LNCaP clone FGC (cell line): ENCODE data around the gene FGF18.
"Not testable (repeated sequence)": the region's sequence is repeated elsewhere in the genome, so short reads cannot be mapped to it uniquely, and the experiment has no call there.

Source experiments
- DNase-seq: peaks from one replicate; pipeline ENCODE4 v3.0.0-alpha.2; 2011; ENCODE audit warnings: low read depth
- H3K4me3 ChIP-seq: 2 replicates; pipeline ENCODE4 v1.5.1; 2011; ENCODE audit warnings: mild to moderate bottlenecking, low read depth, low read length, control low read depth
- CTCF ChIP-seq: IDR thresholded peaks from 2 replicates; pipeline ENCODE4 v1.5.1; 2012; ENCODE audit warnings: mild to moderate bottlenecking; ENCODE audit not compliant: control insufficient read depth, insufficient read depth; ENCODE audit errors: extremely low read depth

The FGF18 gene

GRCh38 chr5:171494452-171495121 lies 75.1 kb downstream of the FGF18 start:
- DNase-seq = no peak
- no peak for TF ChIP-seq CTCF
- no peak overlapping the region for H3K4me3 ChIP-seq

GRCh38 chr5:171495122-171495700 lies 75.8 kb downstream of the FGF18 start:
- no peak overlapping the region for H3K4me3 ChIP-seq
- no peak for TF ChIP-seq CTCF
- DNase-seq = no peak

GRCh38 chr5:171496456-171496855 lies 77.0 kb downstream of the FGF18 start:
- no peak overlapping the region for H3K4me3 ChIP-seq
- no peak for TF ChIP-seq CTCF
- DNase-seq = no peak

GRCh38 chr5:171497494-171497893 lies 78.0 kb downstream of the FGF18 start:
- not testable (repeated sequence) for DNase-seq, H3K4me3 ChIP-seq

- DNase-seq = no peak
- no peak for TF ChIP-seq CTCF
- H3K4me3 ChIP-seq = no peak overlapping the region
Measured at GRCh38 chr5:171498166-171498565, 78.7 kb downstream of the FGF18 start.

GRCh38 chr5:171499611-171500010 lies 80.2 kb downstream of the FGF18 start:
- no peak for TF ChIP-seq CTCF
- DNase-seq = no peak
- H3K4me3 ChIP-seq = no peak overlapping the region

- no peak for DNase-seq
- TF ChIP-seq CTCF = no peak
Measured at GRCh38 chr5:171505473-171506043, 86.1 kb downstream of the FGF18 start.

More at GRCh38 chr5:171505473-171506043, 86.1 kb downstream of the FGF18 start:
- no peak overlapping the region for H3K4me3 ChIP-seq
